ENCODE data around the gene IRF1. TPM values are rescaled to one million over a fixed set of nuclear protein-coding genes. Genes with fewer than 3 reads are reported as not detected.
A peak's percentile ranks its signal among the peaks of the same experiment; 100 is the strongest.

Gene IRF1
- total RNA-seq, 1 donor from 2014 or later, result 50.1 TPM

- no peaks in the 10 kb centered on the region for H3K9me3 Mint-ChIP-seq
- no peak for TF ChIP-seq CTCF (conservative IDR thresholded peaks at IDR 0.05)
These were observed 17.5 kb downstream of the IRF1 start for GRCh38 chr5:132473019-132473531.

GRCh38 chr5:132472431-132472830 is 18.1 kb downstream of the IRF1 start:
- TF ChIP-seq CTCF (conservative IDR thresholded peaks at IDR 0.05), result no peak
- DNase-seq (ENCODE audit: extremely low spot score, unreplicated experiment), result no peak
- no peak overlapping the region for H3K4me3 Mint-ChIP-seq

More at GRCh38 chr5:132473019-132473531, 17.5 kb downstream of the IRF1 start:
- Mint-ChIP-seq H3K4me1 (ENCODE audit: unreplicated experiment) (peaks cover 29% of the 10 kb centered on the region), H3K27me3 (no peaks in the 10 kb centered on the region), H3K27ac (no peak overlapping the region), H3K4me3 (no peak overlapping the region), H3K36me3 (no peaks in the 10 kb centered on the region)
- no peak for DNase-seq (ENCODE audit: extremely low spot score, unreplicated experiment)

GRCh38 chr5:132471944-132472343 is 18.6 kb downstream of the IRF1 start:
- H3K36me3 Mint-ChIP-seq, result no peaks in the 10 kb centered on the region
- no peaks in the 10 kb centered on the region for H3K9me3 Mint-ChIP-seq
- H3K4me1 Mint-ChIP-seq (ENCODE audit: unreplicated experiment), result peaks cover 32% of the 10 kb centered on the region
- no peak for TF ChIP-seq CTCF (conservative IDR thresholded peaks at IDR 0.05)
- peak overlapping the region; percentile 3 for H3K27ac Mint-ChIP-seq
- H3K27me3 Mint-ChIP-seq, result no peaks in the 10 kb centered on the region
- no peak overlapping the region for H3K4me3 Mint-ChIP-seq
- no peak for DNase-seq (ENCODE audit: extremely low spot score, unreplicated experiment)

More at GRCh38 chr5:132472431-132472830, 18.1 kb downstream of the IRF1 start:
- Mint-ChIP-seq H3K27me3 (no peaks in the 10 kb centered on the region), H3K27ac (no peak overlapping the region), H3K4me1 (ENCODE audit: unreplicated experiment) (peaks cover 30% of the 10 kb centered on the region), H3K36me3 (no peaks in the 10 kb centered on the region), H3K9me3 (no peaks in the 10 kb centered on the region)

- no peak overlapping the region for H3K4me3 Mint-ChIP-seq
- peaks cover 32% of the 10 kb centered on the region for H3K4me1 Mint-ChIP-seq (ENCODE audit: unreplicated experiment)
- no peaks in the 10 kb centered on the region for H3K9me3 Mint-ChIP-seq
- no peak for TF ChIP-seq CTCF (conservative IDR thresholded peaks at IDR 0.05)
- DNase-seq (ENCODE audit: extremely low spot score, unreplicated experiment), result no peak
- H3K27me3 Mint-ChIP-seq, result no peaks in the 10 kb centered on the region
- H3K27ac Mint-ChIP-seq, result peak overlapping the region; percentile 3
- H3K36me3 Mint-ChIP-seq, result no peaks in the 10 kb centered on the region
These were observed 19.2 kb downstream of the IRF1 start for GRCh38 chr5:132471151-132471907.

GRCh38 chr5:132470596-132470995 is 20.0 kb downstream of the IRF1 start:
- Mint-ChIP-seq H3K4me1 (ENCODE audit: unreplicated experiment) (peaks cover 27% of the 10 kb centered on the region), H3K27ac (no peak overlapping the region), H3K4me3 (no peak overlapping the region), H3K36me3 (no peaks in the 10 kb centered on the region), H3K9me3 (no peaks in the 10 kb centered on the region), H3K27me3 (no peaks in the 10 kb centered on the region)
- no peak for DNase-seq (ENCODE audit: extremely low spot score, unreplicated experiment)
- TF ChIP-seq CTCF (conservative IDR thresholded peaks at IDR 0.05), result no peak
